ENCODE measurements around the gene GABRG3.

- no peak for TF ChIP-seq EZH2phosphoT487 (conservative IDR thresholded peaks at IDR 0.05; ENCODE audit: low read length)
- TF ChIP-seq CTCF (IDR thresholded peaks at IDR 0.05; ENCODE audit: insufficient read depth, low read length, poor library complexity, severe bottlenecking), result no peak
These were observed 131.0 kb downstream of the GABRG3 start for GRCh38 chr15:27101982-27102381.
